Naive thymus-derived CD4-positive, alpha-beta T cell (primary cell): ENCODE results near the gene TRUB2. TPM values are rescaled to one million over a fixed set of nuclear protein-coding genes. Genes with fewer than 3 reads are reported as not detected.
A peak's percentile ranks its signal among the peaks of the same experiment; 100 is the strongest.

Source experiments
- ATAC-seq: fragments of 150-1000 bp; cut with Tn5 transposase; 2 replicates; pipeline ENCODE4 v1.10.0; 2021; ENCODE audit warnings: mild to moderate bottlenecking, moderate library complexity
- CTCF ChIA-PET: fragments of 350-600 bp; sonication (Branson Sonifier 250); formaldehyde crosslinking; loops from one replicate; lab custom pipeline; 2021; ENCODE audit warnings: antibody characterized with exemption; lab: Charles Lee
- POLR2A ChIA-PET: fragments of 350-600 bp; sonication (Branson Sonifier 250); formaldehyde crosslinking; loops from one replicate; lab custom pipeline; 2021; ENCODE audit warnings: antibody characterized with exemption, inconsistent platforms; lab: Charles Lee
- DNase-seq, 9 donors: peaks; one replicate each; pipeline versions ENCODE4 v3.0.0 to v3.0.0-alpha.2; 2020 to 2022; ENCODE audit warnings: mixed read lengths in 1 of 9
- H3K27ac ChIP-seq: one replicate; pipeline ENCODE4 v1.7.0; 2013; ENCODE audit warnings: mild to moderate bottlenecking, low read depth, low read length, moderate library complexity
- H3K27me3 ChIP-seq, 2 donors: one replicate each; pipeline ENCODE4 v1.7.0; 2013; ENCODE audit warnings: low read length in 2 of 2, mild to moderate bottlenecking in 2 of 2, moderate library complexity in 2 of 2; ENCODE audit not compliant: control insufficient read depth in 2 of 2, insufficient read depth in 2 of 2
- H3K36me3 ChIP-seq, 3 experiments: 1 replicate in 2 of 3; 2 replicates in 1 of 3; pipeline ENCODE4 v1.7.0; 2013; ENCODE audit warnings: low read length in 3 of 3, mild to moderate bottlenecking in 3 of 3, moderate library complexity in 1 of 3; ENCODE audit not compliant: insufficient read depth in 3 of 3, control insufficient read depth in 2 of 3
- H3K4me1 ChIP-seq, 2 donors: one replicate each; pipeline ENCODE4 v1.7.0; 2013; ENCODE audit warnings: low read length in 2 of 2, mild to moderate bottlenecking in 2 of 2, moderate library complexity in 1 of 2; ENCODE audit not compliant: control insufficient read depth in 2 of 2, insufficient read depth in 2 of 2
- H3K4me3 ChIP-seq: 2 replicates; pipeline ENCODE4 v1.7.0; 2013; ENCODE audit warnings: mild to moderate bottlenecking, low read length
- H3K9me3 ChIP-seq, 3 experiments: 1 replicate in 2 of 3; 2 replicates in 1 of 3; pipeline ENCODE4 v1.7.0; 2013; ENCODE audit warnings: low read length in 3 of 3; ENCODE audit not compliant: control insufficient read depth in 2 of 3
- H3K27ac Mint-ChIP-seq, 9 donors: one replicate each; pipeline ENCODE4 v1.8.0; 2020 to 2022; ENCODE audit warnings: mixed read lengths in 9 of 9, mild to moderate bottlenecking in 8 of 9, moderate library complexity in 5 of 9, inconsistent platforms in 2 of 9
- H3K27me3 Mint-ChIP-seq, 5 donors: one replicate each; pipeline ENCODE4 v1.8.0; 2021 to 2022; ENCODE audit warnings: mixed read lengths in 5 of 5, mild to moderate bottlenecking in 1 of 5
- H3K36me3 Mint-ChIP-seq, 5 donors: one replicate each; pipeline ENCODE4 v1.8.0; 2020 to 2022; ENCODE audit warnings: mixed read lengths in 5 of 5, mild to moderate bottlenecking in 3 of 5, inconsistent platforms in 1 of 5
- H3K4me1 Mint-ChIP-seq, 7 donors: one replicate each; pipeline ENCODE4 v1.8.0; 2020 to 2022; ENCODE audit warnings: mixed read lengths in 7 of 7, mild to moderate bottlenecking in 3 of 7, inconsistent platforms in 1 of 7
- H3K4me3 Mint-ChIP-seq, 10 donors: one replicate each; pipeline ENCODE4 v1.8.0; 2020 to 2022; ENCODE audit warnings: mild to moderate bottlenecking in 10 of 10, mixed read lengths in 10 of 10, moderate library complexity in 6 of 10, inconsistent platforms in 2 of 10
- H3K9me3 Mint-ChIP-seq, 11 donors: one replicate each; pipeline ENCODE4 v1.8.0; 2020 to 2022; ENCODE audit warnings: mixed read lengths in 11 of 11, mild to moderate bottlenecking in 4 of 11, inconsistent platforms in 1 of 11, moderate library complexity in 1 of 11
- intact Hi-C, 2 donors: fragments of 100-400 bp; cut with micrococcal nuclease; formaldehyde crosslinking; loops; one replicate each; pipeline ENCODE4 v1.15.1; 2023
- polyA plus RNA-seq, 2 donors: library from polyadenylated mRNA; unstranded; fragments of 300-500 nt; fragmentation: Illumina TruSeq; gene quantifications; one replicate each; pipeline ENCODE4 v1.2.3, GENCODE V29; 2021
- total RNA-seq, 6 experiments: library from RNA in 5 of 6; stranded (reverse) in 5 of 6; gene quantifications; 1 replicate in 5 of 6; 2 replicates in 1 of 6; pipeline ENCODE4 v1.2.3 and lab custom pipeline; 2021 to 2026

TRUB2 gene
- total and polyA plus RNA-seq, 7 experiments from 2014 or later, result 11.5 to 27.2 (median 21.6) TPM

- H3K36me3 Mint-ChIP-seq, result peaks cover 0 to 10% (median 2%) of the 10 kb centered on the region in 5 donors
- H3K4me3 ChIP-seq, result no peak overlapping the region
- H3K27ac Mint-ChIP-seq, result no peak overlapping the region
- H3K27me3 ChIP-seq, result no peaks in the 10 kb centered on the region
- DNase-seq (no peak), ATAC-seq (no peak)
- no peak overlapping the region for H3K27ac ChIP-seq
- H3K27me3 Mint-ChIP-seq, result peaks cover 0 to 2% (median 0%) of the 10 kb centered on the region in 5 donors
- H3K4me1 ChIP-seq, result peaks cover 10 to 13% of the 10 kb centered on the region in 2 donors
- no peaks in the 10 kb centered on the region for H3K9me3 ChIP-seq
- ChIA-PET POLR2A (interaction anchor here (0.6 to 1.2 kb wide), 2 partner anchors 16 to 46 kb away, joined by 3 to 5 read pairs; partner anchors contain the start of gene URM1), CTCF (no interaction called here)
- peak overlapping the region in 1 of 10 donors; percentile 41 for H3K4me3 Mint-ChIP-seq
- intact Hi-C loops, result no loop called here
- H3K9me3 Mint-ChIP-seq, result peaks cover 0 to 5% (median 0%) of the 10 kb centered on the region in 11 donors
- peaks cover 0 to 36% (median 11%) of the 10 kb centered on the region in 3 experiments for H3K36me3 ChIP-seq
- peaks cover 4 to 45% (median 29%) of the 10 kb centered on the region in 7 donors for H3K4me1 Mint-ChIP-seq
These were observed 3.4 kb upstream of the TRUB2 start for GRCh38 chr9:128325629-128326028.

DNA sequence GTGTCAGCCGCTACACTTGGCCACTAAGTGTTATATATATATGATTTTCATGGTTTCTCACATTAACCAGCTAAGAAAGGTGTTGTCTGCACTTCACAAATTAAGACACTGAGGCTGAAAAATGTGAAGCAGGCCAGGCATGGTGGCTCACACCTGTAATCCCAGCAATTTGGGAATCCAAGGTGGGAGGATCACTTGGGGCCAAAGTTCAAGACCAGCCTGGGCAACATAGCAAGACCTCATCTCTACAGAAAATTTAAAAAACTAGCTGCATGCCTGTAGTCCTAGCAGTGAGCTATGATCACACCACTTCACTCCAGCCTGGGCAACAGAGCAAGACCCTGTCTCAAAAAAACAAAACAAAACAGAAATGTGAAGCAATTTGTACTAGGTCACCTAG is 2.2 kb upstream of the TRUB2 start:
- H3K9me3 Mint-ChIP-seq, result peaks cover 0 to 5% (median 0%) of the 10 kb centered on the region in 11 donors
- peaks cover 0 to 2% (median 0%) of the 10 kb centered on the region in 5 donors for H3K27me3 Mint-ChIP-seq
- H3K27ac Mint-ChIP-seq, result peak overlapping the region in 4 of 9 donors; percentile 12 to 97 (median 36)
- intact Hi-C loops, result loop anchor here (5.0 kb wide), 4 partner anchors 132 to 623 kb away; partner anchors contain the start of genes CIZ1 (in 2 of the 2), CDK9 (in 1 of the 2), DOLK (in 1 of the 2) and NUP188 (in 1 of the 2)
- peaks cover 0 to 10% (median 2%) of the 10 kb centered on the region in 5 donors for H3K36me3 Mint-ChIP-seq
- ChIA-PET POLR2A (interaction anchor here (0.9 to 1.2 kb wide), 2 partner anchors 15 to 17 kb away, joined by 3 to 5 read pairs; no protein-coding TSS in a partner anchor), CTCF (interaction anchor here (1.2 kb wide), 1 partner anchor 11 kb away, joined by 3 read pairs; no protein-coding TSS in a partner anchor)
- peak overlapping the region; percentile 25 to 99 (median 92) for H3K4me3 Mint-ChIP-seq
- peaks cover 4 to 45% (median 29%) of the 10 kb centered on the region in 7 donors for H3K4me1 Mint-ChIP-seq
- Histone ChIP-seq H3K27ac (no peak overlapping the region), H3K4me1 (peaks cover 10 to 13% of the 10 kb centered on the region in 2 donors), H3K4me3 (no peak overlapping the region), H3K27me3 (no peaks in the 10 kb centered on the region), H3K9me3 (no peaks in the 10 kb centered on the region), H3K36me3 (peaks cover 0 to 36% (median 11%) of the 10 kb centered on the region in 3 experiments)
- DNase-seq (no peak), ATAC-seq (no peak)

DNA sequence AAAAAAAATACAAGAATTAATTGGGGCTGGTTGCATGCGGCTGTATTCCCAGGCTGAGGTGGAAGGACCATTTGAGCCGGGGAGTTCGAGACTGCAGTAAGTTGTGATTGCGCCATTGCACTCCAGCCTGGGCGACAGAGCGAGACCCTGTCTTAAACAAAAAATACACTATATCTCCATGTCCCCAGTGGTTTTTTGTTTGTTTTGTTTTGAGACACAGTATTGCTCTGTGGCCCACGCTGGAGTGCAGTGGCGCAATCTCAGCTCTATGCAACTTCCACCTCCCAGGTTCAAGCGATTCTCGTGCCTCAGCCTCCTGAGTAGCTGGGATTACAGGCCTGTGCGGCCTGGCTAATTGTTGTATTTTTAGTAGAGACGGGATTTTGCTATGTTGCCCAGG is 1.5 kb upstream of the TRUB2 start:
- Histone ChIP-seq H3K4me3 (no peak overlapping the region), H3K36me3 (peaks cover 0 to 32% (median 11%) of the 10 kb centered on the region in 3 experiments), H3K4me1 (peaks cover 10 to 13% of the 10 kb centered on the region in 2 donors), H3K27me3 (no peaks in the 10 kb centered on the region), H3K27ac (peak overlapping the region; percentile 85), H3K9me3 (no peaks in the 10 kb centered on the region)
- ATAC-seq (no peak), DNase-seq (no peak)
- peak overlapping the region in 7 of 9 donors; percentile 33 to 99 (median 95) for H3K27ac Mint-ChIP-seq
- H3K27me3 Mint-ChIP-seq, result peaks cover 0 to 2% (median 0%) of the 10 kb centered on the region in 5 donors
- CTCF ChIA-PET, result interaction anchor here (0.5 to 1.2 kb wide), 2 partner anchors 12 to 507 kb away, joined by 3 read pairs; no protein-coding TSS in a partner anchor
- H3K9me3 Mint-ChIP-seq, result peaks cover 0 to 5% (median 0%) of the 10 kb centered on the region in 11 donors
- H3K4me3 Mint-ChIP-seq, result peak overlapping the region; percentile 82 to 99 (median 96)
- peaks cover 0 to 10% (median 2%) of the 10 kb centered on the region in 5 donors for H3K36me3 Mint-ChIP-seq
- POLR2A ChIA-PET, result interaction anchor here (1.0 to 1.5 kb wide), 2 partner anchors 47 to 181 kb away, joined by 3 to 4 read pairs; partner anchors contain the start of genes GLE1 and URM1
- peaks cover 4 to 45% (median 29%) of the 10 kb centered on the region in 7 donors for H3K4me1 Mint-ChIP-seq
- intact Hi-C loops, result loop anchor here (2.0 to 5.0 kb wide), 7 partner anchors 39 to 705 kb away; partner anchors contain the start of genes CIZ1 (in 2 of the 2), CDK9 (in 1 of the 2), DOLK (in 1 of the 2) and NUP188 (in 1 of the 2)

GRCh38 chr9:128323212-128323730 is 1.0 kb upstream of the TRUB2 start:
- no peaks in the 10 kb centered on the region for H3K9me3 ChIP-seq
- ChIA-PET CTCF (interaction anchor here (0.5 to 0.6 kb wide), 2 partner anchors 16 to 507 kb away, joined by 3 read pairs; no protein-coding TSS in a partner anchor), POLR2A (interaction anchor here (1.0 to 1.5 kb wide), 2 partner anchors 48 to 182 kb away, joined by 3 to 4 read pairs; partner anchors contain the start of genes GLE1 and URM1)
- no peak for DNase-seq
- peak overlapping the region; percentile 98 for H3K4me3 ChIP-seq
- peak overlapping the region; percentile 85 for H3K27ac ChIP-seq
- H3K27me3 ChIP-seq, result no peaks in the 10 kb centered on the region
- Mint-ChIP-seq H3K27ac (peak overlapping the region; percentile 86 to 99 (median 97)), H3K9me3 (peaks cover 0 to 5% (median 0%) of the 10 kb centered on the region in 11 donors), H3K4me1 (peaks cover 4 to 45% (median 29%) of the 10 kb centered on the region in 7 donors), H3K4me3 (peak overlapping the region; percentile 82 to 99 (median 96)), H3K36me3 (peaks cover 0 to 10% (median 2%) of the 10 kb centered on the region in 5 donors), H3K27me3 (peaks cover 0 to 2% (median 0%) of the 10 kb centered on the region in 5 donors)
- peaks cover 0 to 27% (median 11%) of the 10 kb centered on the region in 3 experiments for H3K36me3 ChIP-seq
- intact Hi-C loops, result loop anchor here (2.0 to 5.0 kb wide), 7 partner anchors 40 to 706 kb away; partner anchors contain the start of genes CIZ1 (in 2 of the 2), CDK9 (in 1 of the 2), DOLK (in 1 of the 2) and NUP188 (in 1 of the 2)
- no peak for ATAC-seq
- peaks cover 10 to 13% of the 10 kb centered on the region in 2 donors for H3K4me1 ChIP-seq

DNA sequence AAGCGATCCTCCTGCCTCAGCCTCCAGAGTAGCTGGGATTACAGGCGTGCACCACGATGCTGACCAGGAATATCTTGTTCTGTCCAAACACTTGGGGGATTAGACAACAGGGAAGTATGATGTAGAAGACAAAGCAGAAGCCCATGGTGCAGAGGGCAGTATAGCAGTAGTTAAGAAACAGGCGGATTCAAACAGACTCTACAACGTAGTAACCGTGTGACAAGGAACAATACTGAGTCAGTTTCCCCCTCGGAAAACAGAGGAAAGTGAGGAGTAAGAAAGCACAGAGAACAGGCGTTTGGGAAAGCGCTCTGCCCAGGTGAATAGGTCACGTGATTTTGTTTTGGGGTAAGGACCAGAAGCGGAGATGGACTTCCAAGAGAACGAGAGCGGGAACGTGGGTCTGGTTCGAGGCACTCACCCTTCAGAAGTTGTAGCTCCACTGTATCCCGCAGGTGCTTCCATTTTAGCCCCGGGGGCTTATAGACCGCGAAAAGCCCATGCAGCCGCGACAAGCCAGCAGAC is 306 bp downstream of the TRUB2 start:
- Histone ChIP-seq H3K4me3 (peak overlapping the region; percentile 98), H3K36me3 (peaks cover 0 to 30% (median 11%) of the 10 kb centered on the region in 3 experiments), H3K27me3 (no peaks in the 10 kb centered on the region), H3K9me3 (no peaks in the 10 kb centered on the region), H3K4me1 (peaks cover 10 to 13% of the 10 kb centered on the region in 2 donors), H3K27ac (peak overlapping the region; percentile 85)
- ATAC-seq (no peak), DNase-seq (no peak)
- POLR2A ChIA-PET, result interaction anchor here (1.2 to 1.4 kb wide), 3 partner anchors 14 to 229 kb away, joined by 3 to 4 read pairs (median 4); partner anchors contain the start of genes GOLGA2 and SWI5
- H3K4me1 Mint-ChIP-seq, result peaks cover 4 to 48% (median 29%) of the 10 kb centered on the region in 7 donors
- peaks cover 0 to 5% (median 0%) of the 10 kb centered on the region in 11 donors for H3K9me3 Mint-ChIP-seq
- peak overlapping the region; percentile 95 to 99 (median 98) for H3K27ac Mint-ChIP-seq
- H3K36me3 Mint-ChIP-seq, result peaks cover 0 to 12% (median 2%) of the 10 kb centered on the region in 5 donors
- CTCF ChIA-PET, result interaction anchor here (1.2 kb wide), 1 partner anchor 49 kb away, joined by 4 read pairs; the partner anchor contains the start of gene URM1
- intact Hi-C loops, result loop anchor here (1.0 to 5.0 kb wide), 21 partner anchors 18 to 707 kb away; partner anchors contain the start of genes CIZ1 (in 2 of the 2), GOLGA2 (in 2 of the 2), LRRC8A (in 2 of the 2) and ODF2 (in 2 of the 2)
- H3K27me3 Mint-ChIP-seq, result peaks cover 0 to 2% (median 0%) of the 10 kb centered on the region in 5 donors
- H3K4me3 Mint-ChIP-seq, result peak overlapping the region; percentile 82 to 99 (median 96)
